ENCODE results near the gene LGR6.
"Not testable (repeated sequence)": the region's sequence is repeated elsewhere in the genome, so short reads cannot be mapped to it uniquely, and the experiment has no call there.

The LGR6 gene

DNA sequence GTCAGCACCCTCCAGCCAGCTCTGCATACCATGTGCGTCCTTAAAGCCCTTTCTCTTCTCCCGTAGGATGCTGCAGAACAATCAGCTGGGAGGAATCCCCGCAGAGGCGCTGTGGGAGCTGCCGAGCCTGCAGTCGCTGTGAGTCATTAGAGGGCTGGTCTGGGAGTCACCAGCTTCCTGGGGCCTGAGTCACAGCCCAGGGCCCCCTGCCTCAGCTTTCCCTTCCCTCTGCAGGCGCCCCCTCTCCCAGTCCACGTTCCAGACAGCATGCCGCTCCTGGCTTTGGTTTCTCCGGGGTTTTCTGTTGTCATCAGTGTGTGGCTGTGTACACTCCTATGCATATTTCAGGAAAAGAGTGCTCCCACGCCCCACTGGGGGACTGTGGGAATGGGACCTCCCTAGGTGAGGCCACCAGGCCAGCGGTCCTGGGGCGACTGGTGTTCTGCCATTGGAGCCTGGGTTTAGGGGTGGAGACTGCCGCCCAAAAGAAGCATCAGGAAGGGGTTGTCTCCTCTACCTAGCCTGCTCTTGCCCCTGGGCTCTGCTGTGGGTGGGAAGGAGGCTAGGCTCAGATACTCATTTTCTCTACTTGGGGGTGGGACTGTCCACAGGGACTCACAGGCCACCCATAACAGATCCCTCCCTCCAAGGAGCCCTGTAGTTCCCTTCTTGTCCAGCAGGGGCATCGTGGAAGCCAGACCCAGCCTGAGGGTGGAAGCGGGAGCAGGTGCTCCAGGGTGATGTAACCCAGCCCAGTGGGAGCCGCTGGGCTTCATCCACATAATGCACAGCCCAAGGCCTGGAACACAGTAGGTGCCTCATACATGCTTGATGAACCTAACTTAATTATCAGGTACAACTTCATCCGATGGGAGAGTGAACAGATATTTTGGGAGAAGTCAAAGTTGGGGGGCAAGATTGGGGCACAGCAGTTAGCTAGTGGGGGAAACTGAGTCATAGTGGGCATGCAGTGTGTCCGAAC lies 42.5 kb downstream of the LGR6 start:
- no peak for TF ChIP-seq ZNF274 (IDR thresholded peaks at IDR 0.05; ENCODE audit: low read depth, low read length)
- H3K4me3 ChIP-seq (ENCODE audit: low read length) = no peak overlapping the region

DNA sequence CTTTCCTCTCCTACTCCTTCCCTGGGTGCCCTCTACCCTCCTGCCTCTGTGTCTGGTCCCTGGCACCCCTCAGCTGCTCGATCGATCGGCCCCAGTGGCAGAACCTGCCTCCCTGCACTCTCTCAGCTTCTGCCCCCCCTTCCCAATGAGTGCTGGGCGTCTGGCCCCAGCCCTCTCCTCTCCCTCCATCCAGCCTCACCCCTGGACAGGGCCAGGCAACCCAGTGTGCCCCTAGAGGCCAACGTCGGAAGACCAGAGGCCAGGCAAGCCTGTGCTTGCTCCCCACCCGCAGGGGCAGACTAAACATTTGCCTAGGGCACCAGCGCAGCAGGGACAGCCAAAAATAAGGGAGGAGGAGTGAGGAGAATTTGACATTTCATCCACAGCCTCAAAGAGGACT lies 43.5 kb downstream of the LGR6 start:
- no peak overlapping the region for H3K4me3 ChIP-seq (ENCODE audit: low read length)
- no peak for TF ChIP-seq ZNF274 (IDR thresholded peaks at IDR 0.05; ENCODE audit: low read depth, low read length)

DNA sequence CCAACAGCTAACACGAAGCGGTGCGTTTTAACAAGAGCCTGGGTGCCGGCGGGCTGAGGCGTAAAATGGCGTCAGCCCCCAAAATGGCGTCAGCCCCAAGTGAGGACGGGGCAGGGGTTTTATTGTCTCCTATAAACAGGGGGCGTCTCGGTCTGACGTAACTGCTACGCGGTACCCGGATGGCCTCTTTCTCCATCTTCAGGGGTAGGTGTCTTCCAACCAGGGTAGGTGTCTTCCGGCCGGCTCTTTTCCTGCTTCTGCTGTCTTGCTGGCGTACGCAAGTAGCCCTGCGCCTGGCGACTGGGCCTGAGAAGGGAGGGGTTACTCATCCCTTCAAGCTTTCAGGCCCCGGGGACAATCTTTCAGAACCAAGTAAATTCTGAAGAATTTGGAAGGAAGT lies 45.3 kb downstream of the LGR6 start:
- TF ChIP-seq ZNF274 (IDR thresholded peaks at IDR 0.05; ENCODE audit: low read depth, low read length) = no peak
- no peak overlapping the region for H3K4me3 ChIP-seq (ENCODE audit: low read length)

DNA sequence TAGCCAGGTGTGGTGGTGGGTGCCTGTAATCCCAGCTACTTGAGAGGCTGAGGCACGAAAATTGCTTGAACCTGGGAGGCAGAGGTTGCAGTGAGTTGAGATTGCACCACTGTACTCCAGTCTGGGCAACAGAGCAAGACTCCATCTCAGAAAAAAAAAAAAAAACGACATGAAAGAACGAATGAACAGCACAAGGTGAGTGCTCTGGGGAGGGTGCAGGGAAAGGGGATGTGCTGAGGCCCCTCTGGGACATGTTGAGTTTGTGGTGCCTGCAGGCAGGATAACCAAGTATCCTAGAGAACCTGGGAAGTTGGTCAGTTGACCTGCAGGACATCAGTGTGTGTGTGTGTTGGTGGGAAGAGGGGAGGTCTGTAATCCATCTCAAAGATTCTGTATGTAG lies 46.6 kb downstream of the LGR6 start:
- H3K4me3 ChIP-seq (ENCODE audit: low read length) = not testable (repeated sequence)

DNA sequence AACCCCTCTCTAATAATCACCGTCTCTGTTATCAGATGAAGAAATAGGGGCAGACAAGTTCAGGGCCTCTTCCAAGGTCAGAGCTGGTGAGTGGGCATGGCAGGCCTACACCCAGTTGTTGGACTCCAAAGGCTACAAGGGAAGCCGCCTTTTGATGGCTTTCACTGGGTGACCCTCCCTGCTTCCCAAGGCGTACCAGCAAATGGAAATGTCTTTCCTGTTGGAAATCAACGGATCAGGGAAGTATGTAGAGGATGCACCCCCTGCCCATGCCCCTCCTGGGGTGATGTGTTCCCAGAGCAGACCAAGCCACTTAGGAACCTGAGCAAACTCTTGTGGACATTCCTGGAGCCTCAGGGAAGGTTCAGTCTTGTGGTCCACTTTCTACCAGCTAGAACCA lies 47.4 kb downstream of the LGR6 start:
- no peak for TF ChIP-seq ZNF274 (IDR thresholded peaks at IDR 0.05; ENCODE audit: low read depth, low read length)

DNA sequence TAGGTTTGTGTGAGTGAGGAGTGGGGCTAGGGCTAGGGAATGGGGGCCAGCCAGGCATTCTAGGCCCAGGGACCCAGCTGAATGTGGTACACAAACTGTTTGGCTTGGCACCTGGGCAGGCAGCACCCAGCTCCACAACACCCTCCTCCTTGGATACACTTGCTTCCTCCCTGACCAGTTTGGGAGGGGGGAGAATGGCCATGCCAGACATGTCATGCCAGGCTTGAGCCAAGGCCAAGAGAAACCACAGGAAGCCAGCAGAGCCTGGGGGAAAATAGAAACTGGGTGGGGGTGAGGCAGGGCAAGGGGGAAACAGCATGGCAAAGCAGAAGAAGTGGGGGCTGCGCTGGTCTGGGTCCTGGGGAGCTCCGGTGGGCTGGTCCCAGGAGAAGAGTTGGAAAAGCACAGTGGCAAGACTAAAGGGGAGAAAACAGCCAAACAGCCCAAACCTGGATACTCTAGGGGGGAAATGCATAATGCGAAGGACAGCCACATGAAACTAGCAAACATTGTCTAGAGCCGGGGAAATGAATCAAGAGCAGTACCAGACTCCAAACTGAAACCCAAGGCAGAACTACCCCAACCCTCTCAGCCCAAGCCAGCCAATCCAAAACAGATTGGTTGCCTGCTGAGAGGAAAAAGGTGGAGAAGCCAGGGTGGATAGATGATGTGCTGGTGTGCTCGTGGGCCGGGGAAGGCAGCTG lies 47.9 kb downstream of the LGR6 start:
- TF ChIP-seq ZNF274 (IDR thresholded peaks at IDR 0.05; ENCODE audit: low read depth, low read length) = no peak
- H3K4me3 ChIP-seq (ENCODE audit: low read length) = no peak overlapping the region

More for the DNA sequence above, 47.4 kb downstream of the LGR6 start:
- H3K4me3 ChIP-seq (ENCODE audit: low read length) = no peak overlapping the region

DNA sequence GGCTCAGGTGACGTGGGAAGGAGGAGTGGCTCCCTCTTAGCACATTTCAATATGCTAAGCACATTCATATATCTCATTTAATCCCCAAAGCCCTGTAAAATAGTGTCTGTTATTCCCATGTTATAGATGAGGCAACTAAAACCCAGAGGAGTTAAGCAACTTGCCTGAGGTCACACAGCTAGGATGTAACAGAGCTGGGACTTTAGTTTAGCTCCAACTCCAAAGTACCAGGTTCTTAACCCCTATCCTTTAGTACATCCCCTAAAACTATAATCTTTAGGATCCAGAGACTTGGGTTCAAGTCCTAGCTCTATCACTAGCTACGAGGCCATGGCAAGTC lies 48.5 kb downstream of the LGR6 start:
- no peak overlapping the region for H3K4me3 ChIP-seq (ENCODE audit: low read length)

DNA sequence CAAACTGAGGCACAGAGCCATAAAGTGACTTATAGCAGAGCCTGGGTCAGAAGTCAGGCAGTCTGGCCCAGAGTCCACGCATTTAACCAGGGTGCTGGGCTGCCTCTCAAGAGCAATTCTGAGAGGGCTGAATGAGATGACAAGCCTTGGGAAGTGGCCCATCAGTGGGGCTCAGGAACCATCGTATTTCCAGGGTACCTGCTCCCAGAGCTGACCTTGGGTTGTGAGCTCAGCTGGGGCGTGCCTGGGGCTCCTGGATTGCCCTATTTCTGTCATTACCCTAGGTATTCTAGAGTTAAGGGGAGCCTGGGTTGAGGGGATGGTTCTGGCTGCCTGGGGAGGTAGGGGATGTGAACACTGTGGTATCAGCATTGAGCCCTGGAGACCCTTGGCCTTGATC lies 49.4 kb downstream of the LGR6 start:
- TF ChIP-seq ZNF274 (IDR thresholded peaks at IDR 0.05; ENCODE audit: low read depth, low read length) = no peak
- no peak overlapping the region for H3K4me3 ChIP-seq (ENCODE audit: low read length)

More for the DNA sequence above, 48.5 kb downstream of the LGR6 start:
- TF ChIP-seq ZNF274 (IDR thresholded peaks at IDR 0.05; ENCODE audit: low read depth, low read length) = no peak

DNA sequence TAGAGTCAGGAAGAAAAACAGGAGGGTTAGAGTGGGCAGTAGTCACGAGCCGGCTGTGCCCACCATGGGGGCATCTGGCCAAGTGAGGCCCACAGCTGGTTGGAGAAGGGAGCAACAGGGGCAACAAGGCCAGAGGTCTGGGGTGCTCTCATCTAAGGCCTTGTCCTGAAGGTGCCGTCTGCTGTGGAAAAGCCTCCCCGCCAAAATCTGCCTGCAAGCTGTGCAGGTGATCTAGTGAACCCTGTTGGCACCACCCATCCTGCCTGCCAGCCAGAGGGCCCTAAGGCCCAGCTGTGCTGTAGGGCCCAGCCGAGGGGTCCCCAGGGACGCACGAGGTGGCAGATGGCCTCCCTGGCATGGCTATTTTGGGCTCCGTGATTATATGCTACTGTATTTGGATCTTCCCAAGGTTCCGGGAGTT lies 51.3 kb downstream of the LGR6 start:
- no peak for TF ChIP-seq ZNF274 (IDR thresholded peaks at IDR 0.05; ENCODE audit: low read depth, low read length)
- H3K4me3 ChIP-seq (ENCODE audit: low read length) = no peak overlapping the region

DNA sequence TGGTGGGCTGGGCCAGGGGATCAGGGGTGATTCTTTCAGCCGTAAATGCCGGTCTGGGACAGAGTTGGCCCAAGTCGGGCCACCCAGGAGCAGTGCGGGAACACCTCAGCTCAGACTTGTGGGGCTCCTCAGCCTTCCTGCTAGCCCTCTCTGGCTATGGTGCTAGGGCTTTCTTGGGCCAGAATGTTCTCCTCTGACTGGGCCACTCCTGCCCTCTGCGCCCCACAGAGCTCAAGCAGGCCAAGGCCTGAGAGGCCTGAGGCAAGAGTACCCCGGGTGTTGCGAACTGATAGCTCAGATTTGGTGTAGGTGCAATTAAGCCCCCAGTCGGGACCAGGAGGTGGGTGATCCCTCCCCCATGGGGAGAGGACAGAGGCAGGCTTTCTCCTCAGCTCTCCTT lies 51.8 kb downstream of the LGR6 start:
- H3K4me3 ChIP-seq (ENCODE audit: low read length) = no peak overlapping the region
- no peak for TF ChIP-seq ZNF274 (IDR thresholded peaks at IDR 0.05; ENCODE audit: low read depth, low read length)

DNA sequence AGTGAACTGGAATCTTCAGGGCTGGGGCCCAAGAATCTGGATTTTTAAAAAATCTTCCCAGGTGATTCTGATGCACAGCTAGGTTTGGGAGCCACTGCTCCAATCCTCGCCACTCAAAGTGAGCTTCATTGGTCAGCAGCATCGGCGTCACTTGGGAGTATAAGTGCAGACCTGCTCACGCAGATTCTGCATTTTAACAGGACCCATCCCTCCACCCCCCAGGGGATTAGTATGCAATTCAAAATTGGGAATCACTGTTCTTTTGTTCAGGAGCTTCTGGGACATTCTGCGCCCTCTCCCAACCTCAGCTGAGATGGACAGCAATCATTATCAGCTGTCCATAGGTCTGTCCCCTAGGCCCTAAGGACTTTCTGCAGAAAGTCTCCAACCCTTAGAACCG lies 53.5 kb downstream of the LGR6 start:
- H3K4me3 ChIP-seq (ENCODE audit: low read length) = no peak overlapping the region
- TF ChIP-seq ZNF274 (IDR thresholded peaks at IDR 0.05; ENCODE audit: low read depth, low read length) = no peak

DNA sequence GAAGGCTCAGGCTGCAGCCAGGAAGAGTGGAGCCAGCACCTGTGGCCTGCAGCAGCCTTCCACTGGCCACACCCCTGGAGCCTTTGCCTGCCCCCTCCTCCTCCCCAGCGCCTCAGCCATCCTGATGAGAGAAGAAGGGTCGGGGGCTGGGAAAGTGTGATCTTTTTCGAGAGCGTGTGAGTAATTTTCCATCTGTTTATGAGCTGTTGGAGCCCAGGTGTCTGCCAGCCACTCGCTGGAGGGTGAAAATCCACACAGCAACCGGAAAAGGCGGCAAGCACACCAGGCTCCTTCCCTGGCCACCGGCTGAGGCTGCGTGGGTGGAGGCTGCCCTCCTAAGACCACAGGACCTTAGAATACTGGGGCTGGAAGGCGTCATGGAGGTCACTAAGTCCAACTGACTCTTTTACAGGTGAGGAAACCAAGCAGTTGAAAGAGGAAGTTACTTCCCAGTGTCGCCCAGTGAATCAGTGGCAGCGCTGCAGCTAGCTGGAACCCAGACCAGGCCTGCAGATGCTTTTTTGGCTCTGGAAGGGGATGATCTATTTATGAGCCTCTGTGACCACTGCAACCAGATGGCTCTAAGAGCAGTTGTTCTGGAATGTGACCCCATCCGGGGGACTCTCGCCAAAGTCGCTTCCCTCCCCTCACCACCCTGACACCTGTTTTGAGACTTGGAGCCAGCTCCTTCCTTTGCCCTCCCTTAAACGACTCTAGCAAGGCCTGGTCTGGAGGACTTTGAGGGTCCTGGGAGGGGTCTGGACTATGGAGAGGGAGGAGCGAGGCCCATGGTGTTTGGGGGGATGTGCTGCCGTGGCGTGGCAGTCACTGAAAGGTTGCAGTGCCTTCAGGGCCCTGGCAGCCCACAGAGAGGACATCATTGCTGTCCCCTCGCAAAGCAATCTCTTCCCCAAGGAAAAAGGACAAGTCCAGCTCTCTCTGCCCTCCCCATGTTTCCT lies 54.5 kb downstream of the LGR6 start:
- no peak overlapping the region for H3K4me3 ChIP-seq (ENCODE audit: low read length)
- TF ChIP-seq ZNF274 (IDR thresholded peaks at IDR 0.05; ENCODE audit: low read depth, low read length) = no peak

DNA sequence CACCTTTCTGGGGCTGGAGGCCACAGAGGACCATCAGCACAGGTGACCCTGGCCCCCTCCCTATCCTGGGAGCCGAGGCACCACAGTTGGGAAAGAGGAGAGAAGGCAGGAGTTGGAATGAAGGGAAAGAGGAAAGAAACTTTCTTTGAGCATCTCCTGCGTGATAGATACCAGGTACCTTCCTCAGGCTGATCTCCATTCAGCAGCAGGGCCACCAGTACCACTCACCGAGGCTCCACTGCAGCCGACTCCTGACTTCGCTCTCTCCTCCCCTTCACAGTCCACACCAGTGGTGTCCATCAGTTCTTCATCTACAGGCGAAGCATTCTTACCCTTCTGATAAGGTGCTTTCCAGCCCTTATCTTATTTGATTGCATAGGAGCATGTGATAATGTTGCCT lies 55.3 kb downstream of the LGR6 start:
- no peak for TF ChIP-seq ZNF274 (IDR thresholded peaks at IDR 0.05; ENCODE audit: low read depth, low read length)
- H3K4me3 ChIP-seq (ENCODE audit: low read length) = no peak overlapping the region

DNA sequence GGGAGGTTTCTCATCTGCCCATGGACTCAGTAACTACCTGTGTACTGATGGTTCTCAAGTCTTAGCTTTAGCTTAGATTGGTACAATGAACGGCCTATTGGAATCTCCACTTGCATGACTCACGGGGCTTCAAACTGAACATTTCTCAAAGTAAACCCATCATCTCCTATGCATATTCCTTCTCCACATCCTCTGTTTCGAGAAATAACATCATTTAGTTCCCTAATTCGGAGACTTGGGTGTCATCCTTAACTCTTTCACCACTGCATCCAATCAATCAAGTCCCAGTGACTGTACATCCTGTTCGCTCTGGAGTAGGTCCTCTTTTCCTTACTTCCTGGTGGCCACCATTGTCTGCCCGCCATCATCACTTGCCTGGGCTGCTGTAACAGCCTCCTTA lies 55.8 kb downstream of the LGR6 start:
- TF ChIP-seq ZNF274 (IDR thresholded peaks at IDR 0.05; ENCODE audit: low read depth, low read length) = no peak
- H3K4me3 ChIP-seq (ENCODE audit: low read length) = no peak overlapping the region

All from GM08714 (cell line).